ENCODE data around the gene DYNLL2.

The DYNLL2 gene

GRCh38 chr17:58082870-58083490 lies at the start of gene DYNLL2:
TSS of gene DYNLL2 (plus strand) at chr17:58083419. CDS start at chr17:58087091, 3,672 bp downstream.
- peaks cover 10% of the 10 kb centered on the region for H3K4me1 ChIP-seq (ENCODE audit: low read length)
- H3K27ac ChIP-seq (ENCODE audit: low read length): peak within 1 kb of the TSS; percentile 42; the same call in 1 of the 2 replicates
- TF ChIP-seq EZH2 (optimal IDR thresholded peaks at IDR 0.05; ENCODE audit: low read depth, low read length) (no peak), EZH2phosphoT487 (IDR thresholded peaks at IDR 0.05; ENCODE audit: low read length) (no peak), CTCF (IDR thresholded peaks at IDR 0.05; ENCODE audit: low read length) (no peak)
- H3K27me3 ChIP-seq (replicated peaks; ENCODE audit: insufficient read depth, low read length): 0 out of 2 replicates have a peak, but pooled peaks cover 5% of the 10 kb centered on the region
- no peaks in the 10 kb centered on the region for H3K9me3 ChIP-seq (replicated peaks; ENCODE audit: insufficient read depth, low read length)
- H4K20me1 ChIP-seq (ENCODE audit: insufficient read depth, low read length): peaks cover 29% of the 10 kb centered on the region
- peak within 1 kb of the TSS; percentile 95 for H2AFZ ChIP-seq (ENCODE audit: low read length)
- H3K9me2 ChIP-seq (replicated peaks; ENCODE audit: insufficient read depth, low read length): no peaks in the 10 kb centered on the region
- peak within 1 kb of the TSS; percentile 91 for H3K4me3 ChIP-seq (ENCODE audit: low read length)
- H3K4me2 ChIP-seq (ENCODE audit: low read depth, low read length): peak within 1 kb of the TSS; percentile 83
- H3K36me3 ChIP-seq (replicated peaks; ENCODE audit: insufficient read depth, low read length): 0 out of 2 replicates have a peak, but pooled peaks cover 5% of the 10 kb centered on the region
- peaks cover 46% of the 10 kb centered on the region for H3K79me2 ChIP-seq (ENCODE audit: low read length)
- peak within 1 kb of the TSS; percentile 79 for H3K9ac ChIP-seq (ENCODE audit: low read length)
- peak; percentile 90 for DNase-seq
- H3F3A ChIP-seq (ENCODE audit: insufficient read depth, low read length): no peaks in the 10 kb centered on the region

- H3K27ac ChIP-seq (ENCODE audit: low read length): no peak overlapping the region
- no peak overlapping the region for H3K9ac ChIP-seq (ENCODE audit: low read length)
- H3K79me2 ChIP-seq (ENCODE audit: low read length): no peaks in the 10 kb centered on the region
- H2AFZ ChIP-seq (ENCODE audit: low read length): no peak overlapping the region
- H3K4me3 ChIP-seq (ENCODE audit: low read length): no peak overlapping the region
- H3K9me3 ChIP-seq (replicated peaks; ENCODE audit: insufficient read depth, low read length): no peaks in the 10 kb centered on the region
- H3K4me1 ChIP-seq (ENCODE audit: low read length): no peaks in the 10 kb centered on the region
- 0 out of 2 replicates have a peak, but pooled peaks cover 3% of the 10 kb centered on the region for H3K27me3 ChIP-seq (replicated peaks; ENCODE audit: insufficient read depth, low read length)
- H4K20me1 ChIP-seq (ENCODE audit: insufficient read depth, low read length): no peaks in the 10 kb centered on the region
- H3K9me2 ChIP-seq (replicated peaks; ENCODE audit: insufficient read depth, low read length): no peaks in the 10 kb centered on the region
- H3F3A ChIP-seq (ENCODE audit: insufficient read depth, low read length): no peaks in the 10 kb centered on the region
- DNase-seq: no peak
- H3K4me2 ChIP-seq (ENCODE audit: low read depth, low read length): no peak overlapping the region
- TF ChIP-seq EZH2 (optimal IDR thresholded peaks at IDR 0.05; ENCODE audit: low read depth, low read length): no peak
- H3K36me3 ChIP-seq (replicated peaks; ENCODE audit: insufficient read depth, low read length): no peaks in the 10 kb centered on the region
Observed at GRCh38 chr17:58039975-58040374, 43.2 kb upstream of the DYNLL2 start.

- Histone ChIP-seq H2AFZ (ENCODE audit: low read length) (no peak overlapping the region), H3K9ac (ENCODE audit: low read length) (no peak overlapping the region), H3K79me2 (ENCODE audit: low read length) (no peaks in the 10 kb centered on the region), H3K27me3 (replicated peaks; ENCODE audit: insufficient read depth, low read length) (0 out of 2 replicates have a peak, but pooled peaks cover 3% of the 10 kb centered on the region), H3K4me2 (ENCODE audit: low read depth, low read length) (no peak overlapping the region), H3K9me2 (replicated peaks; ENCODE audit: insufficient read depth, low read length) (no peaks in the 10 kb centered on the region), H3F3A (ENCODE audit: insufficient read depth, low read length) (no peaks in the 10 kb centered on the region), H3K9me3 (replicated peaks; ENCODE audit: insufficient read depth, low read length) (no peaks in the 10 kb centered on the region), H3K36me3 (replicated peaks; ENCODE audit: insufficient read depth, low read length) (no peaks in the 10 kb centered on the region), H3K27ac (ENCODE audit: low read length) (no peak overlapping the region), H3K4me1 (ENCODE audit: low read length) (no peaks in the 10 kb centered on the region), H3K4me3 (ENCODE audit: low read length) (no peak overlapping the region), H4K20me1 (ENCODE audit: insufficient read depth, low read length) (no peaks in the 10 kb centered on the region)
- no peak for DNase-seq
- TF ChIP-seq EZH2 (optimal IDR thresholded peaks at IDR 0.05; ENCODE audit: low read depth, low read length) (no peak), EZH2phosphoT487 (IDR thresholded peaks at IDR 0.05; ENCODE audit: low read length) (no peak), CTCF (IDR thresholded peaks at IDR 0.05; ENCODE audit: low read length) (no peak)
Observed at GRCh38 chr17:58040386-58040785, 42.8 kb upstream of the DYNLL2 start.

GRCh38 chr17:58041161-58041560 lies 42.1 kb upstream of the DYNLL2 start:
- H3K27ac ChIP-seq (ENCODE audit: low read length): no peak overlapping the region
- no peaks in the 10 kb centered on the region for H3K9me3 ChIP-seq (replicated peaks; ENCODE audit: insufficient read depth, low read length)
- H3K4me3 ChIP-seq (ENCODE audit: low read length): no peak overlapping the region
- TF ChIP-seq CTCF (IDR thresholded peaks at IDR 0.05; ENCODE audit: low read length): no peak
- no peak for TF ChIP-seq EZH2phosphoT487 (IDR thresholded peaks at IDR 0.05; ENCODE audit: low read length)
- TF ChIP-seq EZH2 (optimal IDR thresholded peaks at IDR 0.05; ENCODE audit: low read depth, low read length): no peak
- no peak overlapping the region for H3K4me2 ChIP-seq (ENCODE audit: low read depth, low read length)
- H3K36me3 ChIP-seq (replicated peaks; ENCODE audit: insufficient read depth, low read length): no peaks in the 10 kb centered on the region
- H2AFZ ChIP-seq (ENCODE audit: low read length): no peak overlapping the region
- H3K4me1 ChIP-seq (ENCODE audit: low read length): no peaks in the 10 kb centered on the region
- H4K20me1 ChIP-seq (ENCODE audit: insufficient read depth, low read length): no peaks in the 10 kb centered on the region
- no peaks in the 10 kb centered on the region for H3F3A ChIP-seq (ENCODE audit: insufficient read depth, low read length)
- no peaks in the 10 kb centered on the region for H3K79me2 ChIP-seq (ENCODE audit: low read length)
- H3K9me2 ChIP-seq (replicated peaks; ENCODE audit: insufficient read depth, low read length): no peaks in the 10 kb centered on the region
- H3K9ac ChIP-seq (ENCODE audit: low read length): no peak overlapping the region
- 0 out of 2 replicates have a peak, but pooled peaks cover 3% of the 10 kb centered on the region for H3K27me3 ChIP-seq (replicated peaks; ENCODE audit: insufficient read depth, low read length)
- DNase-seq: no peak

Data from MM.1S (cell line).